SK-MEL-5 (cell line): ENCODE data around the gene GPR39. TPM values are rescaled to one million over a fixed set of nuclear protein-coding genes. Genes with fewer than 3 reads are reported as not detected.

Experiments used
- DNase-seq: peaks from one replicate; pipeline ENCODE4 v3.0.0-alpha.2; 2016; ENCODE audit warnings: low read depth, low spot score
- in situ Hi-C: cut with HindIII; loops from 2 replicates; pipeline ENCODE4 v1.10.0; 2016; ENCODE audit warnings: low sequenced_read_pairs, high pct_unique_total_duplicates, low pct_unique_long_range_greater_than_20kb
- total RNA-seq: library from RNA; depleted of rRNA; stranded (reverse); fragments of >200 nt; shearing (Covaris generic); gene quantifications from 2 replicates; pipeline ENCODE4 v1.2.3, GENCODE V29; 2014

Gene GPR39
- total RNA-seq, 1 experiment from 2014 or later: 0.32 TPM

DNA sequence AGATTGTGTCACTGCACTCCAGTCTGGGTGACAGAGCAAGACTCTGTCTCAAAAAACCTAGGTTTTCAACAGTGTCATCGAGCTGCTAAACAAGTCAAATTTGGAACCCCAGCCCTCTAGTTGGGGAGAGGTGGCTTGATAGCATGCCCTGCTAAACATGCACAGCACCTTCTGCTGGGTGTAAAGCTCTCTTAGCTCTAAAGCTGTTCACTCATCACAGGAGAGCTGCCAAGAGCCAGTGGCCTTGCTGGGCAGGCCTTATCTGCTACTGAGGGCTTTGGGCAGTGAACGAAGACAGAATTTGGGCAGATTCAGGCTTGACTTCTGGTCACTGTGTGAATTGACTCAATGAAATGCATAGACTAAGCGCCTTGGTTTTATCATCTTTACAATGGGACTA lies 152.1 kb downstream of the GPR39 start:
- in situ Hi-C loops: no loop called here
- no peak for DNase-seq

DNA sequence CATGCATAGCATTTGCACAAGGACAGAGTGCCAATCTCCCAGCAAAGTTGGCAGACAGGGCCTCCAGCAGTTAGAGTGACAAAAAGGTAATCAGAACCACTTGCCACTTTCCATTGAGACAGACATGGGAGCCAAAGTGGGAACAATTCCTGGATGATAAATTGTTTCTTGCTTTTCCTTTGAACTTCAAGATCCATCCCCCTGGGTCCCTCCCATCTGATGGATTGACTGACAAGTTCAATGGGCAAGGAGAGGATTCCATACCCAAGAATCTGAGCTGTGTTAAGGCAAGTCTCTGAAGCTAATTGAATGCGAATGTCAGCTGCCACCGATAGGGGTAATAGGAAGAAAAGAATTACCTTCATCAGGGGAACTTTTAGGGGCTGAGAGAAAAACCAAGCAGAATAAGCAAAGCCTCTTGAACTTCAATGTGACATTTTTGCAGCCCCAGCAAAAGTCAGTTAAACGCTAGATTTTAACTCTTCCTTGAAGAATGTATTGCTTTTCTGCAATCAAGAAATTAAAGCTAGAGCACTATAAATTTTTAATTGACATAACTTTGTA lies 156.9 kb downstream of the GPR39 start:
- no peak for DNase-seq
- in situ Hi-C loops: no loop called here

DNA sequence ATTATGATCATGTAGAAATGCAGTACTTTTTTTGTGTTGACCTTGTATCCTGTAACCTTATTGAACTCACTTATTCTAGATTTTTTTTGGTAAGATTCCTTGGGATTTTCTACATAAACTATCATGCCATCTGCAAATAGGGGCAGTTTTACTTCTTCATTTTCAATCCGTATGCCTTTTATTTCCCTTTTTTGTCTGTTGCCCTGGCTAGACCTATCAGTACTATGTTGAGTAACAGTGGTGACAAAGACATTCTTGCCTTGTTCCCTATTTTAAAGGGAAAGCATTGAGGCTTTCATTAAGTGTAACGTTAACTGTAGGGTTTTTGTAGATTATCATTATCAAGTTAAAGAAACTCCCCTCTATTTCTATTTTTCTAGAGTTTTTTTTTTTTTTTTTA lies 161.1 kb downstream of the GPR39 start:
- no peak for DNase-seq
- in situ Hi-C loops: no loop called here

DNA sequence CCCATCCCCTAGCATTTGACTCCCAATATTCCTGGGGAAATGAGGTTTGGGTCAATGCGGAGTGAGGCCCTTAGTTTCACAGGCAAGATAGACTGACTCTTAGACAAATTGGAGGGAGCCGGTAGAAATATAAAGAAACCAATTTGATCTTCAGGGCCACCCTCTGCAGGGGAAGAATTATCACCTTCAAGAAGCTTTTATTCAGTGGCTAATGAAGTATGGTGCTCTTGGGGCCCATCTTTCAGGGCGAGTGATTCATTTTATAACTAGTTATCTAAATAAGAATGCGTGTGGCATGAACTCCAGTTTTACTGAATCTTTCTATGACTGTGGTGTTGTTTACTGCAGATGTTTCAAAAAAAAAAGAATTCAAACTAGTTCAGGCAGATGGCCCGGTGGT lies 165.0 kb downstream of the GPR39 start:
- in situ Hi-C loops: no loop called here

DNA sequence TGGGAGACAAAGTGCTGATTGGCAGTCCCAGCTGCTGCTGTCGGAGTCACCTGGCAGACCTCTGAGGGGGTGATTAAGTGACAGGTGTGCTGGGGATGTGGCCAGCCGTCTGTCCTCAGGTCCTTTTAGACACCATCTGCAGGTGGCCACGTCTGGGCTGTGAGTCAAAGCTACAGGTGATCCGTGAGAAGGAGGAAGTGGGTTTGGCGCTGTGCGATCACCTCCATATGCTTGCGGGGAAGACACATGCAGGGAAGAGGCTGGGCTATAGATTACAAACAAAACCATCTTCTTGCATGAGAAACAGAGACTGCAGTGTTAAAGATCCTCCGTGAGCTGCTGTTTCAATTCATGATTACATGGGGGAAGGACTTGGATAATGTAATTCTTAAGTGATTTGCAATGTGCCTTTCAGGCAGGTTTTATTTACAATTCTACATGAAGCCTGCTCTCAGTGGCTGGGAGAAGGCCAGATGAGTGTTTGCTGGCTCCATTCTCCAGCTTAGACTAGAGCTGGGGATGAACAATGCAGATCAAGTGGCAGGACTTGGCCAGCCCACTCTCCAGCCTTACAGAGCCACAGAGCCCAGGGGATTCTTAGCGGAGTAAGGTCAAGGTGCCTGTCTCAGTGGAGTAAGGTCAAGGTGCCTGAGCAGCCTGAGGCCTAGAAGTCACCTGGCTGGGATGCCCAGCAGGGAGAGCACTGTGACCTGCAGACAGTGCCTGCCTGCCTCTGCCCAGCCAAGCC lies 165.6 kb downstream of the GPR39 start:
- in situ Hi-C loops: no loop called here
- no peak for DNase-seq

More for the DNA sequence above, 165.0 kb downstream of the GPR39 start:
- DNase-seq: no peak

DNA sequence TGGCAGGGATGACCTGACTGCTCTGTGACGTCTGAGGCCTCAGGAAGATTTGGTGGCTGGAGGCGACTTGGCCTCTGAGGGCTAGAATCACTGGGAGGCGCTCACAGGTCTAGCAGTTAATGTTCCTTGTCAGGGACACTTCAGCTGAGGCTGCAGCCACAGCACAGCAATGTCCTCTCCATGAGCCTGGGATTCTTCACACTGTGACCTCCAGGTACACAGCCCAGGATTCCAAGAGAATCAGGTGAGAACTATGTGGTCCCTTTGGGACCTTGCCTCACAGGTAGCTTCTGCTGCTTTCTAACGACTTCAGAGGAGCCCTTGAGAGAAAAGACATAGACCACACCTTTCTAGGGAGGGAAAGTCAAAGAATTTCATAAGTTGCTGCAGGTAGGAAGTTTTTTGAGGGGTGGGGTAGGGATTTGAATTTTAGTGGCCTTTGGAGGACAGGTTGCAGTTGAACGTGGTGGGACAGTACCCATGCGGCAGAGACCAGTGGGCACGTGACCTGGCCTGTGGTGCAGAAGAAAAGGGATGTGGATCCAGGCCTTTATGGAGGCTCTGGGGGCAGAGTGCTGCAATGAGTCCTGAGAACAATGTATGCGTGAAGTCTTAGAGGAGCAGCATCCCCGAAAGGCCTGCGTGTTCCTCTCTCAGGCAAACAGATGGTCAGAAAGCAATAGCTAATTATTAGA lies 167.2 kb downstream of the GPR39 start:
- in situ Hi-C loops: no loop called here

DNA sequence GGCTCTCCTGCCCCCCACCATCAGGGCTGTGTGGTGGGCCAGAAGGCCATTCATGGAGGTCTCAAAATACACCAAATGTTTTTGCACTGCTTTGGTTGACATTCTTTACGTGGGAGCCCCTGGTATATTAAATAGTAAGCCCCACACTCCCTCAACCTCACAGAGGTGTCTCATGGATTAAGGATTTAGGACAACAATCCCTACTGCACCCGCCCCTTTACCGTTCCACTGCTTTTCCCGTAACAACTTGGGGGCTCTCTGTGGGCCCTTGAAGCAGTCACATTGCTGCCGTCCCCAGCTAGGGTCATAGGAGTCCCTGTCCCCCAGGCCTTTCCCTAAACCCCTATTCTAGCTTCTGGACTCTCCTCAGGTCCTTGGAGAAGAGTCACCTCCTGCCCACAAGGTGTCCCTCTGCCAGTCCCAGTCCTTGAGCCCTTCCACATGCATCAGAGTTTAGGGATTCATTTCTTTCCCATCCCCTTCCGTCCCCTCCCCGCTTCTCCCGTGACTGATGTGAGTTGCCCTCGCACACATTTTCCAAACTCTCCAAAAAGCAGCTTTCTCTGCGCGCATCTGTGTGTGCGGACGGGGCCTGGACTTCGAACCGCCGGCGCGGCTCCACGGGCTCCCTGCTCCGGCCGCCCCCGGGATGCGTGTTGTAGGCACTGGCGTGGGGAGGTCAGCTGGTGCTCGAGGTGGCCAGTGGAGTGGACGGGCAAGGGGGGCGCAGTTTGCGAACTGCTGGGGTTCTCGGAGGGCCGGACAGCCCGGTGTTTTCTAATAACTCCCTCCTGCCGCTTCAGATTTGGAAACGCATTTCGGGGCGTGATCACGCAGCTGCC lies 168.6 kb downstream of the GPR39 start:
- in situ Hi-C loops: no loop called here
- DNase-seq: no peak

More for the DNA sequence above, 167.2 kb downstream of the GPR39 start:
- no peak for DNase-seq

DNA sequence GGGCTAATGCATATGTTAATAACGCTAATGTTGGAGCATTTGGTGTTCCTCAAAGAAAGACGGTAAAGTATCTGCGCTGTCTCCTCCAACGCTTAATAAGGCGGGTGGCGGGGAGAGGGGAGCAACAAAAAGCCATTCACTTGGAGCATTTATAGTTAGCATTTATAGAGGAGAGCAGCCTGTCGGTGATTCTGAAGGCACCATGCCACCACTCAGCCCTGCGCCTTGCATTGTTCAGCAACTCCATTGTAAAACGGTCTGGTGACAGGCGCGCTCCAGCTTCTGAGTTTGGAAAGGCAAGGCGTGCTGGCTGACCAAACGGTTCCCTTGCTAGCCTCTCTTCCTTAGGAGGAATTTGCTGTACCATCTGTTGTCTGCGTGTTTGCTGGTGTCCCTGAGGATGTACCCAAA lies 169.5 kb downstream of the GPR39 start:
- in situ Hi-C loops: no loop called here
- DNase-seq: no peak

DNA sequence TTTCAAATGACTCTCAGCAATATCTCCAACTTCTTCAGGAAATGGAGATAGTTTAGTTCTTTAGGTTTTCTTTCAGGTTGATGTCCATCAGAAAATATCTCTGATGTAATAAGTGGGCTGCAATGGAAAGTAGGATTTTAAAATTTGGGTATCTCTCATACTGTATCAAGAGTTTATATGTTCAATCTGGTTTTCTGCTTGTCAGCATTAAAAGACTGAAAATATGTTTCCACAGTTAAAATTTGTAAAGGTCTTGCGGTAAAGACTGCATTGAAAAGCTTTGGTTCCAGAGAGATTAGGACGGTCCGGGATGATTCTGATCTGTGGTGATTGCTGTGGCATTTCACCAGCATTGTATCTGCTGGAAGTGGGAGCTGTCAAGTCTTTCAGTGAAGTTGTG lies 170.2 kb downstream of the GPR39 start:
- DNase-seq: no peak
- in situ Hi-C loops: no loop called here

DNA sequence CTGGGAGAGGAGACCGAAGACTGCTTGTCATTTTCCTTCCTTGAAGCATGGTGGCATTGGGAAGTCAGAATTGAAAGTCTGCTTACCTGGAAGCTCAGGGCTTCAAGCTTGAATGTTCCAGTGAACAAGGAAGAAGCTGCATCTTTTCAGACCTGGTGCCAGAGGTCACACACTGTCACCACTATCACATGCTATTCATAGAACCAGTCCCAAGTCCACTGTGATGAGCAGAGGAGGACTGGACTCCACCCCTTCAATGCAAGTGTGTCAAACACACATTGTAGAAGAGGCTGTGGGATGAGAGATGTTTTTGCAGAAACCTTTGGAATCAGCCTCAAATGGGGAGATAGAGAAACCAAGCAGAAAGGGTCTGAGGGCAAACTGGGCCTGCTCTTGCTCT lies 172.0 kb downstream of the GPR39 start:
- no peak for DNase-seq
- in situ Hi-C loops: no loop called here

DNA sequence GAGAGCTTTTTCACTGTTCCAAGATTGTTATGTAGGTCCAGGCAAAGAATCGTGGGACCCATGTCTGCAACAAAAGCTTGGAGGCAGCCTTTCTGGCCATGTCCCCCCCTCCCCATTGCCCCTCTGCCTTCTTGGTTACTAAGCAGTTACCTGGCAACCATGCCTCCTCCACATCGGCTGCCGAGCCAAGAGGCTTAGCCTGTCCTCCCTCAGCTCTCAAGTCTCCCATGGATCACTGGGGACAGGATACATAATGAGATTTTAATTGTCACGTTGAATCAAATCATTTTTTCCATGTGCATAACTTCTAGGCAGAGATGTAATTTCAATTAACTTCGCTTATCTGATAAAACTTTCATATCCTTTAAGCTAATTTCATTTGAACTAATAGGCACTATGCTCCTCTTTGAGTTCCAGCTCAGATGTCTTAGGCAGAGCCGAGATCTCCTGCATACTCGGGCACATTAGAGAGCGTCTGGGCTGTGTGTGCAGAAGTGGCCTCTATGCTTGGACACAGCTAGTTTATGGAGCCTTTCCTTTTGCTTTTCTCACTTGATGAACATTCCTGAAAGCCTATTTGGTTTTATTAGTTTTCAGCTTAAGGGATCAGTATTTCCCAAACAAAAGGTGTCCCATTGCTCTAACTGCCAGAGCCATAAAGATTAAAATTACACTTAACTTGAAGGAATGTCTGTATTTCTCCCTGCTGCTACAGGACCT lies 172.7 kb downstream of the GPR39 start:
- in situ Hi-C loops: no loop called here
- no peak for DNase-seq

DNA sequence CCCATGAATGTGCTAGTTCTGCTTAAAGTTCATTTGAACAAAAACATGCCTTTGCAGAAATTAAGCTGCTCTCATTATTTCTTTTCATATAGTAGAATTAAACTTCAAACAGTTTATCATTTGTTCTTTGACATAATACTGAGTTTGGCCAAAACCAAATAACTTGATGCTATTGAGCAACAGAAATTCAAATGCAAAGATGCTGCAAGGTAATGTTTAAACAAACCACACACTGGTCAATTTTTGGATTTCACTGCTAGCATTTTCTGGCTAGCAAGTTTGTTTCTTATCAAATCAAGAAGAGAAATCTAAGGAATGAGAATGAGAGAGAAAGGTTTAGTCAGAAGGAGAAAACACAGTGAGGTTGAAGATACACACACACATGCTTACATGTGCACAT lies 173.4 kb downstream of the GPR39 start:
- in situ Hi-C loops: no loop called here
- DNase-seq: no peak

DNA sequence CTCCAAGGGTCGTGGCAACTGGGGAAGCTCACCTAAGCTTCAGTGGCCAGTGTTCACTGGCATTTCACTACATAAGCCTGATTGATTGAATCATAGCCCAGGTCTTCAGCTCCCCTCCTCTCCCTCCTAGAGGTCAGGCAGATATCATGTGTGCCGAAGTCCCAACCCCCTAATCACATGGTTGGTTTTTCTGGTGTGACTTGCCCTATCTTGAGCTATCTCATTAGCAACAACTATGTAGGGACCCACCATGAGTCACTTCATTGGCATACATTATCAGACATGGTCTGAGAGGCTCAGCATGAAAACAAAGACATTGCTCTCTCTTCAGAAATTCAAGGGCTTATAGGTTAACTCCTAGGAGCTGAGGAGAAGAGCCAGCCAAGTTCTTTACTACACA lies 176.6 kb downstream of the GPR39 start:
- in situ Hi-C loops: no loop called here
- DNase-seq: peak; percentile 2

DNA sequence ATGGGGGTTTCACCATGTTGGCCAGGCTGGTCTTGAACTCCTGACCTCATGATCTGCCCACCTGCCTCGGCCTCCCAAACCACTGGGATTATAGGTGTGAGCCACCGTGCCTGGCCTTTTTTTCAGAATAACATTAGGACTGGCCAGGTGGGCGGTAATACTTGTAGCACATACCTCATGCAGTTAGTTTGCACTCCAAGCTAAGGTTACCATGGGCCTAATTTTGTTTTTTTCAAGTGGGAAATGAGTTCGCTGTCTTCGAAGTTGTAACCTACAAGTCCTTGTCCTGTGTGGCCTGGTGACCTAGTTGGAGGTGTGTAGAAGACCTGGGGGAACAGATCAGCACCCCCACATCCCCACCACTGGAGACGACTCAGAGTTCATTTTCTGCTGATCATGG lies 178.6 kb downstream of the GPR39 start:
- in situ Hi-C loops: no loop called here

DNA sequence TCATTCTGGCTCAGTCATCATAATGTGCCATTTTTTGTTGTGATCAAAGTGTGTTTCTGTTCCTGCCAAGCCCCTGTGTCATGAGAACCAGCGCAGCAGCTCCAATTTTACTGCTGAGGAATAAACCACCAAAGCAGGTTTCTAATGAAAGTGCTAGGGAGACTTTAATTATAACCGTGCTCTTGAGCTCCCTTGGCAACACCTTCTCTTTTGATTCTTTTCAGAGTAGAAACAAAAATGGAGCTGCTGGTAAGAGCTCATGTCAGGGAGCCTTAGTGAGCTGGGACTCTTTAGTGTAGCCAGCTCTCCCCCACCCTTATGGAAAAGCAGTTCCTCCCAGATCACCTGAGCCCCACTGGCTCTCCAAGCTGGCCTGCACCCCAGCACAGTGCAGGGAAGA lies 179.1 kb downstream of the GPR39 start:
- in situ Hi-C loops: no loop called here
- no peak for DNase-seq

More for the DNA sequence above, 178.6 kb downstream of the GPR39 start:
- no peak for DNase-seq

DNA sequence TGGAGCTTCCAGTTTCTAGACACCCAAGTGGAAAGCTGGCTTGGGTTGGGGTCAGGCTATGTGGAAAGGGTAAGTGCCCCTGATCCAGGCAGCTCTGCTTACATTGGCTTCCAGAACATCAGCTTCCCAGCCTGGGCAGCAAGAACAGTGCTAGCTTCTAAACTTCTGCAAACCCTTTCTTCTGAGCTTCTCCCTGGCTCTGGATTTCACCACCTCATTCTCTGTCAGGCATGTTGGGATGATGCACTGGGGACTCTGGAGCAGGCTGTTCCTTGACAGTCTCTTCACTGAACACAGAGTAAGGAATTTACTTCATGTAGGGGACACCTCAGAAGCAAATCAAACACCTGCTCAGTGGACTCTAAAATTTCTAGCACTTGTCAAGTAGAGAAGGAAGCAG lies 180.6 kb downstream of the GPR39 start:
- DNase-seq: no peak
- in situ Hi-C loops: no loop called here

DNA sequence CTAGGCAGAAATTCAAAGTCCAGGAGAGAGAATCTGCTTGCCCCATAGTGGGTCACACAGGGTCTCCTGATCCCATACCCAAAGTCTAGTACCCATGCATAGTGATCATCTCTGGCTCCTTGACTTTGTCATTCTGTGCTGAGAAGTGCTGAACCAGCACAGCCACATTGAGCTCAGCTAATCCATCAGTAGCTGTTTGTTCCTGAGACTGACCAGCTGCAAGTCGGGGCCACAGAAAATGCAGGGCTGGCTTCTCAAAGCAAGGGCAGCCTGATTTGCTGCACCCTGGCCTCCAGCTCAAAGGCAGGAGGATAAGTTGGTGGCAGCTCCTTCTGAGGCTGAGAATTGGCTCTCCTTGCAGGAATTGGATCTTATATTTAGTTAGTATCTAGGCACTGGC lies 181.2 kb downstream of the GPR39 start:
- no peak for DNase-seq
- in situ Hi-C loops: no loop called here

DNA sequence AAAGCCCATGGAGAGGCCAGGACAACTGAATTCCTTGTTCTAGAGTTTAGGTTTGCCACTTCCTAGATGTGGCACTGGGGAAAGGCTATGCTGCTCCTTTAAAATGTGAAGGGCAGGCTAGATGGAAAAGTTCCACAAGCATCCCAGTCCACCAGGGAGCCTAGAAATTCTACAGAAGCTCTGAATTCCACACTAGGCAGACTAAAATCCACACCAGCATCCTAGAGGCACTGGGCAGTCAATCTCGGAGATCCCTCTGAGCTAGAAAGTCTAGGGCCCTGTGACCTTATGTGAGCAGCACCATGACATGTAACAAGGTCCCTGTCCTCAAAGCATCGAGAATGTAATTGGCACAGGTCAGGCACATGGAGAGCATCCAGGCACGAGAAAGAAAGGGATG lies 181.9 kb downstream of the GPR39 start:
- in situ Hi-C loops: no loop called here
- no peak for DNase-seq
